Activated CD4-positive, alpha-beta T cell treated with anti-CD3 and anti-CD28 coated beads for 36 hours (primary cell): Measurements from ENCODE around the gene TET3. TPM values are rescaled to one million over a fixed set of nuclear protein-coding genes. Genes with fewer than 3 reads are reported as not detected.

Experiments
- ATAC-seq: fragments of 200-7000 bp; cut with Tn5 transposase; one replicate; pipeline ENCODE4 v1.10.0; 2021; ENCODE audit warnings: mild to moderate bottlenecking, moderate library complexity
- CTCF ChIA-PET: fragments of 350-600 bp; sonication (Branson Sonifier 250); formaldehyde crosslinking; loops from one replicate; lab custom pipeline; 2021; ENCODE audit warnings: antibody characterized with exemption; lab: Charles Lee
- POLR2A ChIA-PET: fragments of 350-600 bp; sonication (Branson Sonifier 250); formaldehyde crosslinking; loops from one replicate; lab custom pipeline; 2021; ENCODE audit warnings: antibody characterized with exemption, inconsistent platforms; lab: Charles Lee
- DNase-seq: peaks from one replicate; pipeline ENCODE4 v3.0.0-alpha.2; 2020
- H3K27ac Mint-ChIP-seq: one replicate; pipeline ENCODE4 v1.8.0; 2021; ENCODE audit warnings: mixed read lengths
- H3K27me3 Mint-ChIP-seq: one replicate; pipeline ENCODE4 v1.8.0; 2021; ENCODE audit warnings: mixed read lengths
- H3K36me3 Mint-ChIP-seq: one replicate; pipeline ENCODE4 v1.8.0; 2021; ENCODE audit warnings: low read depth, mixed read lengths
- H3K4me1 Mint-ChIP-seq: one replicate; pipeline ENCODE4 v1.8.0; 2021; ENCODE audit warnings: mixed read lengths
- H3K4me3 Mint-ChIP-seq: one replicate; pipeline ENCODE4 v1.8.0; 2021; ENCODE audit warnings: mild to moderate bottlenecking, moderate library complexity, mixed read lengths
- H3K9me3 Mint-ChIP-seq: one replicate; pipeline ENCODE4 v1.8.0; 2021; ENCODE audit warnings: low read depth, mixed read lengths
- intact Hi-C, 2 experiments: fragments of 100-400 bp; cut with DNase I in 1 of 2; cut with micrococcal nuclease in 1 of 2; formaldehyde crosslinking; loops; one replicate each; pipeline versions ENCODE4 v1.14.2 to v1.15.1; 2022 to 2024; cut with DNase I, micrococcal nuclease
- total RNA-seq, 2 experiments: library from RNA; stranded (reverse); gene quantifications; one replicate each; pipeline ENCODE4 v1.2.3, GENCODE V29; 2021

The TET3 gene
- total RNA-seq, 2 experiments from 2014 or later, result 15.0 to 17.3 TPM

DNA sequence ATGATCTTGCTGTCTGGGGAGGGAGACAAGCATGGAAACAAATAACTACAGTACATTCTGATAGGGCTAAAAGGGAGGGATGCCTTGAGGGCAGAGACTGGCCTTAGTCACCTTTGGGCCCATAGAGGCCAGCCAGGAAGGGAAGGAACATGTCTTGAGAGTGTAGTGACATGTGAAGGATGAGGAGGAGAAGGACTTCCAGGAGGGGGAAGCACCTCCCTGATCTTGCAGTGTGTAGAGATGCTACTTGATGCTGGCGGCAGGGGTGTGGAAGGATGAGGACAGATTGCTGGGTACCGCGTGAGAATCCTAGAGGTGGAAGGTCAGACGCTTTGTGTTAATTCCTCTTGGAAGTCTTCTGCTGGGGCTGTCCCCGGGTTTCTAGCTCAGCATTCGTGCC lies 13.1 kb downstream of the TET3 start:
- POLR2A ChIA-PET, result interaction anchor here (0.6 kb wide), 1 partner anchor 146 kb away, joined by 4 read pairs; no protein-coding TSS in a partner anchor
- no peak overlapping the region for H3K4me3 Mint-ChIP-seq
- no peaks in the 10 kb centered on the region for H3K27me3 Mint-ChIP-seq
- H3K4me1 Mint-ChIP-seq, result peaks cover 83% of the 10 kb centered on the region
- ATAC-seq (no peak), DNase-seq (no peak)
- H3K36me3 Mint-ChIP-seq, result peaks cover 17% of the 10 kb centered on the region
- H3K27ac Mint-ChIP-seq, result peak overlapping the region; percentile 6
- CTCF ChIA-PET, result interaction anchor here (0.6 kb wide), 1 partner anchor 763 kb away, joined by 3 read pairs; no protein-coding TSS in a partner anchor
- H3K9me3 Mint-ChIP-seq, result no peaks in the 10 kb centered on the region
- intact Hi-C loops, result no loop called here

DNA sequence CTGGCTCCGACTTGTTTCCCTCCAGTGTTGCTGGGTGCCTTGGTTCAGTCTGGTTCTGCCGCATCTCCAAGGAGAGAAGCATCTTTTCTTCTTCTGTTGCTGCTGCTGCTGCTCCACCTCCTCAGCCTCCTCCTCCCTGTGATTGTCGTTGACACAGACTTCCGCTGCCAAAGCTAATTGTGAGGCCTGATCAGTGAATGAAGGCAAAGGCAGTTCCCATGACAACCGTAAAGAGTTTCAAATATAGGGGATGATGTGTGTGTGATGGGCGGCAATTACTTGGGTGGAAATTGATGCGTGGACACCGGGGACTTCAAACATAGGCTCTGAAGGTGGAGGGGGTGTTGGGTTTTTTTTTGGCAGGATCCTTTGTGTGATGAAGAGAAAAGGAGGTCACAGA lies 13.7 kb downstream of the TET3 start:
- ChIA-PET POLR2A (no interaction called here), CTCF (no interaction called here)
- ATAC-seq, result peak; percentile 7
- Mint-ChIP-seq H3K27me3 (no peaks in the 10 kb centered on the region), H3K27ac (peak overlapping the region; percentile 58), H3K9me3 (no peaks in the 10 kb centered on the region), H3K4me3 (no peak overlapping the region), H3K4me1 (peaks cover 82% of the 10 kb centered on the region), H3K36me3 (peaks cover 10% of the 10 kb centered on the region)
- intact Hi-C loops, result no loop called here
- peak; percentile 55 for DNase-seq

DNA sequence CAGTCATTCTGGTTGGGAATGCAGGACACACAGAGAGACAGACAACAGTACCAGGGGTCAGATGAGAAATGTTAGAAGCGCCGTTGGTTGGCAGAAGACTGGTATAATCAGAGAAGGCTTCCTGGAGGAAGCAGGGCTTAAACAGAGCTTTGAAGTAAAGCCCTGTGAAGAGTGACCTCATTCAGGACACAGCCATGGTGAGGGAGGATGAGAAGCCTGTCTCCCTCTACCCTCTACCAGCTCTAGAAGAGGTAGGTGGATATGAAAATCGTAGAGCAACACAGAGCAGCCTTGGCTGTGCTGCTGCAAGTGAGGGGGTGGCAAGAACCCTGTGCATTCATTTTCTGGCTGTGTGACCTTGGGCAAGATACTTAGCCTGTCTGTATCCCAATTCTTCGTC lies 14.2 kb downstream of the TET3 start:
- CTCF ChIA-PET, result no interaction called here
- peak; percentile 61 for ATAC-seq

DNA sequence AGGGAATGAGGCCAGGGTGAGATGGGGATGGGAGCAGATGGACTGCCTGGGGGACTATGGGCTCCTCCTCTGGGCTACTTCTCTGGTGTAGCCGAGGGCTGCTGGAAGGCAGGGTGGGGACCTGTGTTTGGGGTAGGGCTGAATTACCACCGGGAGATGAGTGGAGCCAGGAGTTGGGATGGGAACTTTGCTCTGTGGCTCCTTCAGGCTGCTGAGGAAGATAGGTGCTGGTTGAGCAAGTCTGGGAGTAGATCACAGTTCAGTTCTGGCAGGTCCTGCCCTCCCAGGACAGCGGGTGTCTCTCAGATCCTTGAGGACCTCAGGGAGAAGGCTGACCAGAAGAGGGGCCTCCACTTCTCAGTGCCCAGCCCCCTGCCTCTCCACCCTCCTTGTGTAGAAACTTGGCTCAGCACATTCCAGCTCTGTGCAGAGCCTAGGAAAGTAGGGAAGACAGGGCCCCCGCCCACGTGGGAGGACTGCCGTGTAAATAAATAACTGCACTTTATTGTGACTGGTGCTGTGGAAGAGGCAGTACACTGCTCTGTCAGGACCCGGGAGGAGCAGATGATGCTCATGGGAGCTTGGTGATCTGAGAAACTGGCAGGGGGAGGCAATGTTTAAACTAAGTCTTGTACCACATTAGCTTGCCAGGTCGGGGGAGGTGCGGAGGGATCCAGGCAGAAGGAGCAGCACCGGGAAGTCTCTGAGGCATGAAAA lies 15.3 kb downstream of the TET3 start:
- POLR2A ChIA-PET, result interaction anchor here (1.6 kb wide), 1 partner anchor 13 kb away, joined by 7 read pairs; no protein-coding TSS in a partner anchor
- H3K4me1 Mint-ChIP-seq, result peaks cover 88% of the 10 kb centered on the region
- CTCF ChIA-PET, result interaction anchor here (0.6 to 2.3 kb wide), 2 partner anchors 146 to 172 kb away, joined by 3 to 8 read pairs; partner anchors contain the start of gene STAMBP
- H3K27me3 Mint-ChIP-seq, result no peaks in the 10 kb centered on the region
- no peaks in the 10 kb centered on the region for H3K9me3 Mint-ChIP-seq
- DNase-seq (no peak), ATAC-seq (no peak)
- H3K36me3 Mint-ChIP-seq, result peaks cover 5% of the 10 kb centered on the region
- no peak overlapping the region for H3K4me3 Mint-ChIP-seq
- intact Hi-C loops, result no loop called here
- peak overlapping the region; percentile 61 for H3K27ac Mint-ChIP-seq

More for the DNA sequence above, 14.2 kb downstream of the TET3 start:
- POLR2A ChIA-PET, result no interaction called here
- H3K27ac Mint-ChIP-seq, result peak overlapping the region; percentile 58
- H3K36me3 Mint-ChIP-seq, result peaks cover 7% of the 10 kb centered on the region
- H3K9me3 Mint-ChIP-seq, result no peaks in the 10 kb centered on the region
- no peaks in the 10 kb centered on the region for H3K27me3 Mint-ChIP-seq
- no peak overlapping the region for H3K4me3 Mint-ChIP-seq
- H3K4me1 Mint-ChIP-seq, result peaks cover 82% of the 10 kb centered on the region
- DNase-seq, result peak; percentile 57
- intact Hi-C loops, result no loop called here

DNA sequence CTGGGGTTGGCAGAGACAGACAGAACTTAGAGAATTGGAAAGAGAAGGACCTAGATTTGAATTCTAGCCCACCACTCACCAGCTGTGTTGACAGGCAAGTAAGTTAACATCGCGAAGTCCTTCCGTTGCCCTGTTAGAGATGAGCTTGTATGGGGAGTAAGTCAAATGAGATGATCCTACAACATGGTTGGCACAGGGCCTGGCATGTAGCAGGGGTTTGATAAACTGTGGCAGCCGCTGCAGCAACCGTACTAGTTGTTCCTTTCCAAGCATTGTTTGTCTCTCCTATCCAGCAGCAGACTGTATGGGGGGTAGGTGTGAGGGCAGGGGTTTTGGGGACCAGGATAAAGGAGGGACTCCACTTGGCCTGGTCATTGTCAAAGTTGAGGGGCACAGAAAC lies 16.0 kb downstream of the TET3 start:
- DNase-seq (no peak), ATAC-seq (no peak)
- Mint-ChIP-seq H3K36me3 (peaks cover 4% of the 10 kb centered on the region), H3K27ac (peak overlapping the region; percentile 61), H3K9me3 (no peaks in the 10 kb centered on the region), H3K4me3 (no peak overlapping the region), H3K27me3 (no peaks in the 10 kb centered on the region), H3K4me1 (peaks cover 85% of the 10 kb centered on the region)
- intact Hi-C loops, result loop anchor here in 1 of 2 experiments (1.0 kb wide), 1 partner anchor 12 kb away; no protein-coding TSS in a partner anchor
- POLR2A ChIA-PET, result interaction anchor here (1.3 to 1.6 kb wide), 2 partner anchors 14 to 20 kb away, joined by 3 to 7 read pairs; no protein-coding TSS in a partner anchor
- CTCF ChIA-PET, result interaction anchor here (0.6 to 2.3 kb wide), 10 partner anchors 14 to 220 kb away, joined by 3 to 16 read pairs (median 4); partner anchors contain the start of gene STAMBP

DNA sequence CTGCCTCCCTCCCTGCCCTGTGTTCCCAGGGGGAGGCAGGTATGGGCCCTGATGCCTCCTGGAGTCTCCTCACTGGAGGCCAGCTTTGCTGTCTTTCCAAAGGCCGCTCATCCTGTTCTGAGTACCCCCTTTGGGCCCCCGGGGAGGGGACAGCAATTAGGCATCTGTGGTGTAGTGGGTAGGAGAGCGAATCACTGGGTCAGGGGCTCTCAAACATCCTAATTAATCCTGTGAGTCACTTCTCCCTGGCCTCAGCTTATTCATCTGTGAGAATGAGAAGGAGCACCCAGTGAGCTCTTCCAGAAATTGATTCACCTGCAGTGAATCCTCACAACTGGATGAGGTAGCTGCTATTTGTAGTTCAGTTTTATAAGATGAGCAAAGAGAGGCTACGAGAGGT lies 16.4 kb downstream of the TET3 start:
- Mint-ChIP-seq H3K4me3 (peak overlapping the region; percentile 62), H3K27me3 (no peaks in the 10 kb centered on the region), H3K36me3 (peaks cover 6% of the 10 kb centered on the region), H3K27ac (peak overlapping the region; percentile 61), H3K4me1 (peaks cover 86% of the 10 kb centered on the region), H3K9me3 (no peaks in the 10 kb centered on the region)
- peak; percentile 16 for ATAC-seq
- DNase-seq, result peak; percentile 52
- intact Hi-C loops, result loop anchor here in 1 of 2 experiments (1.0 kb wide), 1 partner anchor 13 kb away; no protein-coding TSS in a partner anchor
- CTCF ChIA-PET, result interaction anchor here (0.6 to 2.3 kb wide), 12 partner anchors 14 to 221 kb away, joined by 3 to 16 read pairs (median 5); partner anchors contain the start of gene STAMBP
- POLR2A ChIA-PET, result interaction anchor here (0.6 to 1.6 kb wide), 4 partner anchors 14 to 31 kb away, joined by 3 to 7 read pairs (median 3); no protein-coding TSS in a partner anchor

DNA sequence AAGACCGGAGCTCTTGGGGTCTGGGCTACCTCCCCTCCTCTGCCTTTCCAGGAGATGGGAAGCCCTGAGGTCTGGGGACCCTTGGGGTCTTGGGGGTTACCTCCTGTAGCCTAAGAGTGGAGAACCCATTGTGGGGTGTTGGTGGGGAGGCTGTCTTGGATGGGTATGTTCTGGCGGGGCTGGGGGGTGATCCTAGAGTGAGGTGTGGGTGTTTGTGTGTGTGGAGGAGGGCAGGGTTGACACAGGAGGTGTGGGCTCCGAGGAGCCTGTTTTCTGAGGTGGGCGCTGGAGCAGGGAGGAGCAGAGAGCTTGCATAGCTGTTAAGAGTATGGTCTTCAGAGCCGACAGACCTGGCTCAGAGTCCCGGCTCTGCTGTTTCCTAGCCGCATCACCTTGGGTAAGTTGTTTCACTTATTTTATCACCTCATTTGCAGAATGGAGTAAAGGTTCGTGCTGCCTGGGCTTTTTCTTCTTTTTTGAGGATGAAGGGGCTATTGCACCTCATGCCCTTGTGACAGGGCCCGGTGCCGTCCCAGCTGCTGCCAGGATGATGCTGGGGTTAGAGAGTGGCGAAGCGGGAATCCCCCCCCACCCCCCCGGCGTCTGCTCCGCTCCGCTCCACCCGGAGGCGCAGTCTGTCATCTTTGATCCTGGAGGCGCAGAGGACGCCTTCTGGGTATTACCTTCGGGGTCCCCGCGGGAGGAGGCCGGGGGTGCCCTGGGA lies 17.2 kb downstream of the TET3 start:
- H3K27me3 Mint-ChIP-seq, result no peaks in the 10 kb centered on the region
- no peaks in the 10 kb centered on the region for H3K9me3 Mint-ChIP-seq
- DNase-seq (no peak), ATAC-seq (peak; percentile 48)
- peaks cover 9% of the 10 kb centered on the region for H3K36me3 Mint-ChIP-seq
- H3K4me3 Mint-ChIP-seq, result peak overlapping the region; percentile 62
- H3K4me1 Mint-ChIP-seq, result peaks cover 83% of the 10 kb centered on the region
- CTCF ChIA-PET, result interaction anchor here (0.5 to 2.3 kb wide), 14 partner anchors 15 to 368 kb away, joined by 3 to 16 read pairs (median 4); partner anchors contain the start of genes DGUOK and STAMBP
- H3K27ac Mint-ChIP-seq, result peak overlapping the region; percentile 61
- POLR2A ChIA-PET, result interaction anchor here (0.6 to 1.6 kb wide), 5 partner anchors 15 to 107 kb away, joined by 3 to 7 read pairs (median 3); no protein-coding TSS in a partner anchor
- intact Hi-C loops, result loop anchor here (1.0 to 2.0 kb wide), 7 partner anchors 14 to 178 kb away; partner anchors contain the start of genes DGUOK (in 1 of the 2) and STAMBP (in 1 of the 2)

DNA sequence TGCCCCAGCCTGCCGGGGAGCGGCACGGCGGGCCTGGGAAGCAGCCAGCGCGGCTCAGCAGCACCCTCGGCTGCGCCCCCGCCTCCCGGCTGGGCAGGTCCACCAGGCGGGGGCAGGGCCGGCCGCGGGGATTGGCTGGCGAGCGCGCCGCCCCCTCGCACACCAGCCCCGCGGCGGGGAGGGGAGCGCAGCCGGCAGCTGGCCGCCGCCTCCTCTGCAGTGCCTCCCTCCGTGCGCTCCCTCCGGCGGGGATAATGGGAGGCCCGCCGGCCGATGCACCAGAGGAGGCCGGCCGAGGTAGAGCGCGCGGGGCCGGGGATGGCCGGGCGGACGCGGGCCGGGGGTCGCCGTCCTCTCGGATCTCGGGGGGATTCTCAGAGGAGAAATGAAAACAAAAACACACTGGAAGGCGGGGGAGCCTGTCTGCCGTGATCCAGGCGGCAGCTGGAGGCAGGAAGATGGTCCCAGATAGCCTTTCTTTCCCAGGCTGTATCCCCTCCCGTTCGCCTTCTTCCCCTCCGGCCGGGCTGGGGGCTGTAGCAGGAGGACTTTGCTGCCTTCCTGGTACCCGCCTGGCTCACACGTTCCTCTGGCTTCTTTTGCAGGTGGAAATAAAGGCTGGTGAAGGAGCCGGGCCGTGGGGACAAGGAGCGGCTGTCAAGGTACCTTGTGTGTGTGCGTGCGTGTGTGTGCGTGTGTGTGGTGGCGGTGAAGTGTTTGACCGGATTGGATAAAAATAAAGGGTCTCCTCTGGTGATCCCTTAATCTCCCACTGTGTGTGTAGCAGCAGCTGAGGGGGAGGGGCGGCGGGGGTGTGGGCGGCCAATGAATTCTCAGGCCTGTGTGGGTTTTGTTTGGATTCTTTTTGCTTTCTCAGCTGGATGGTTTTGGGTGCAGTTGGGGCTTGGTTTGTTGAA lies 18.1 kb downstream of the TET3 start:
- ChIA-PET CTCF (interaction anchor here (0.5 to 2.3 kb wide), 8 partner anchors 16 to 369 kb away, joined by 3 to 16 read pairs (median 4); partner anchors contain the start of genes DGUOK, MOB1A and STAMBP), POLR2A (interaction anchor here (0.7 to 1.6 kb wide), 2 partner anchors 33 to 108 kb away, joined by 3 read pairs; no protein-coding TSS in a partner anchor)
- no peaks in the 10 kb centered on the region for H3K9me3 Mint-ChIP-seq
- H3K27me3 Mint-ChIP-seq, result no peaks in the 10 kb centered on the region
- peaks cover 9% of the 10 kb centered on the region for H3K36me3 Mint-ChIP-seq
- DNase-seq (peak; percentile 89), ATAC-seq (peak; percentile 81)
- intact Hi-C loops, result loop anchor here in 1 of 2 experiments (1.0 to 2.0 kb wide), 6 partner anchors 17 to 178 kb away; partner anchors contain the start of genes DGUOK and STAMBP
- H3K27ac Mint-ChIP-seq, result peak overlapping the region; percentile 71
- H3K4me1 Mint-ChIP-seq, result peaks cover 81% of the 10 kb centered on the region
- H3K4me3 Mint-ChIP-seq, result peak overlapping the region; percentile 77

DNA sequence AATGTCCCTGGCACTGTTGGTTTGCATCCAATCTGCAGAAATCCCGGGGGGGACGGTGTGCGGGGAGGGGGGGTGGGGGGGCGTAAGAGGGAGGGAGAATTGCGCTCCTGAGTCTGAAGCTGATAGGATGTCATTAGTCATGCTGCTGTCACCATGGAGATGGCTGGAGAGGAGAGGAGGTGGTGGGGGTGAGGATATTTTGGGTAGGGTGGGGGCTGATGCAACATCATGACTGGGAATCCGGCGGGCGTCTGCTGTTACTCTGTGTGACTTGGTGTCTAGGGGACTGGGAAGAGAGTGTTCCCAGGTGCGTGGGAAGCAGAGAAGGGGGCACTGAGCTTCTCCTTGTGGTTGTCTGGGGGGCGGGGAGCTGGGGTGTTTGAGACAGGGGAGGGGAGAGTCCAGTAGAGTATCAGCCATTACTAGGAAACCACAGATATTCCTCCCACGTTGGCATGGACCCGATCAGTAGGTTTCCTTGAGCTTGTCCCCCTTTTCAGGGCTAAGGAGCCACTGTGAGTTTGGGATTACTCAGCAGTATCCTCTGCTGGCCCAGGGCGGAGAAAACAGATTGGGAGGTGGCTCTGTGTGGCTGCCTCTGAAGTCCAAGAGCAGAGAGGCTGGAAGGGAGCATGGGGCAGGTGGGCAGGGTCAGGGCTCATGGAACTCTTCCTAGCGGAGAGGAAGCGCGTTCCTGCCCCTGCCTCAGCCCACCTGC lies 18.9 kb downstream of the TET3 start:
- ATAC-seq (no peak), DNase-seq (peak; percentile 39)
- Mint-ChIP-seq H3K27me3 (no peaks in the 10 kb centered on the region), H3K4me3 (peak overlapping the region; percentile 77), H3K27ac (peak overlapping the region; percentile 9), H3K36me3 (peaks cover 9% of the 10 kb centered on the region), H3K9me3 (no peaks in the 10 kb centered on the region), H3K4me1 (peaks cover 79% of the 10 kb centered on the region)
- POLR2A ChIA-PET, result no interaction called here
- CTCF ChIA-PET, result interaction anchor here (0.8 to 1.0 kb wide), 2 partner anchors 175 kb away, joined by 3 to 6 read pairs; partner anchors contain the start of genes MOB1A and STAMBP
- intact Hi-C loops, result loop anchor here in 1 of 2 experiments (2.0 kb wide), 1 partner anchor 117 kb away; no protein-coding TSS in a partner anchor
